Esophagus muscularis mucosa (tissue), 4 donors: ENCODE results near the gene EIF5A2. TPM values are rescaled to one million over a fixed set of nuclear protein-coding genes. Genes with fewer than 3 reads are reported as not detected.

Experiments used
- DNase-seq: peaks from one replicate; pipeline ENCODE4 v3.0.0-alpha.2; 2017; ENCODE audit errors: extremely low spot score
- H3K27ac ChIP-seq, 4 donors: fragments of 200-600 bp; sonication (generic); replicated peaks in 1 of 4; 1 replicate in 3 of 4; 2 replicates in 1 of 4; pipeline ENCODE4 v1.5.1; 2016 to 2019; ENCODE audit warnings: mild to moderate bottlenecking in 1 of 4
- H3K27me3 ChIP-seq, 4 donors: fragments of 200-600 bp; sonication (generic); one replicate each; pipeline versions ENCODE4 v1.5.1 to v1.6.0; 2016 to 2019
- H3K36me3 ChIP-seq, 4 donors: fragments of 200-600 bp; sonication (generic); one replicate each; pipeline ENCODE4 v1.5.1; 2016 to 2019
- H3K4me1 ChIP-seq, 4 donors: fragments of 200-600 bp; sonication (generic); one replicate each; pipeline ENCODE4 v1.5.1; 2016 to 2019
- H3K4me3 ChIP-seq, 4 donors: fragments of 200-600 bp; sonication (generic); 1 replicate in 2 of 4; 2 replicates in 2 of 4; pipeline ENCODE4 v1.5.1; 2016 to 2019; ENCODE audit warnings: mild to moderate bottlenecking in 4 of 4, moderate library complexity in 1 of 4
- H3K9me3 ChIP-seq, 4 donors: fragments of 200-600 bp; sonication (generic); 1 replicate in 3 of 4; 2 replicates in 1 of 4; pipeline ENCODE4 v1.5.1; 2016 to 2019
- CTCF ChIP-seq, 3 experiments: fragments of 200-600 bp in 2 of 3; fragments of 450-650 bp in 1 of 3; sonication (generic) in 2 of 3; IDR thresholded peaks; one replicate each; pipeline ENCODE4 v1.5.1; 2017 to 2019; ENCODE audit warnings: antibody characterized with exemption in 3 of 3, mild to moderate bottlenecking in 2 of 3, moderate library complexity in 1 of 3
- EP300 ChIP-seq: sonication (generic); formaldehyde crosslinking; IDR thresholded peaks from one replicate; pipeline ENCODE4 v1.6.1; 2017; ENCODE audit warnings: antibody characterized with exemption
- POLR2A ChIP-seq: fragments of 450-650 bp; IDR thresholded peaks from one replicate; pipeline ENCODE4 v1.6.1; 2017; ENCODE audit warnings: antibody characterized with exemption, moderate library complexity, mild to moderate bottlenecking, low read depth
- POLR2AphosphoS5 ChIP-seq, 2 donors: sonication (generic); formaldehyde crosslinking; IDR thresholded peaks; one replicate each; pipeline ENCODE4 v1.6.1; 2017; ENCODE audit warnings: antibody characterized with exemption in 2 of 2
- WGBS: methylation state at CpG from one replicate; pipeline ENCODE4 v1.1.5; 2018; 5-methylcytosine and 5-hydroxymethylcytosine counted together
- intact Hi-C: fragments of 100-400 bp; cut with DNase I; formaldehyde crosslinking; loops from one replicate; pipeline ENCODE4 v1.15.1; 2023
- total RNA-seq, 4 donors: library from RNA; depleted of rRNA; stranded (reverse); fragments of >200 nt; gene quantifications; one replicate each; pipeline versions ENCODE4 v1.1.0 to v1.2.1, GENCODE V29; 2016

EIF5A2 gene
- 10 to 100 TPM in 1 of 4 donors, 1 to 10 TPM in 3; 7.8 to 10.4 (median 7.9) TPM for total RNA-seq

GRCh38 chr3:170908235-170909116 is at the start of gene EIF5A2:
TSS of gene EIF5A2 (minus strand) at chr3:170908637. CDS start at chr3:170907806, 831 bp downstream.
- no peak for TF ChIP-seq POLR2A
- TF ChIP-seq EP300, result no peak
- TF ChIP-seq POLR2AphosphoS5 (IDR thresholded peaks at IDR 0.05), result peak; percentile 83
- no peak for TF ChIP-seq CTCF (IDR thresholded peaks at IDR 0.05)
- peak; percentile 99 for DNase-seq
- 18% methylated on average over 46 of the region's 73 CpGs for WGBS
- H3K27me3 ChIP-seq, result peaks cover 0 to 5% (median 0%) of the 10 kb centered on the region in 4 donors
- H3K4me3 ChIP-seq, result peak within 1 kb of the TSS; percentile 72 to 79 (median 77)
- peaks cover 6 to 22% (median 18%) of the 10 kb centered on the region in 4 donors for H3K4me1 ChIP-seq
- no peaks in the 10 kb centered on the region for H3K36me3 ChIP-seq
- H3K9me3 ChIP-seq, result peaks cover 0 to 23% (median 3%) of the 10 kb centered on the region in 4 donors
- intact Hi-C loops, result loop anchor here (5.0 kb wide), 1 partner anchor 36 kb away; the partner anchor contains the start of gene RPL22L1
- H3K27ac ChIP-seq, result peak within 1 kb of the TSS; percentile 74 to 82 (median 79)

- no peaks in the 10 kb centered on the region for H3K36me3 ChIP-seq
- TF ChIP-seq POLR2A (no peak), CTCF (IDR thresholded peaks at IDR 0.05) (no peak), POLR2AphosphoS5 (IDR thresholded peaks at IDR 0.05) (no peak), EP300 (no peak)
- H3K27ac ChIP-seq, result no peak overlapping the region
- no peaks in the 10 kb centered on the region for H3K4me1 ChIP-seq
- H3K9me3 ChIP-seq, result no peaks in the 10 kb centered on the region
- DNase-seq, result no peak
- H3K27me3 ChIP-seq, result no peaks in the 10 kb centered on the region
- no peak overlapping the region for H3K4me3 ChIP-seq
- intact Hi-C loops, result no loop called here
These were observed 48.2 kb upstream of the EIF5A2 start for GRCh38 chr3:170956647-170957046.

GRCh38 chr3:170953736-170954135 is 45.3 kb upstream of the EIF5A2 start:
- H3K9me3 ChIP-seq, result no peaks in the 10 kb centered on the region
- DNase-seq, result no peak
- no peaks in the 10 kb centered on the region for H3K36me3 ChIP-seq
- no peak overlapping the region for H3K27ac ChIP-seq
- WGBS, result 82% methylated on average over 12 of the region's 12 CpGs
- H3K4me1 ChIP-seq, result no peaks in the 10 kb centered on the region
- intact Hi-C loops, result no loop called here
- H3K4me3 ChIP-seq, result no peak overlapping the region
- TF ChIP-seq POLR2AphosphoS5 (IDR thresholded peaks at IDR 0.05) (no peak), EP300 (no peak), CTCF (IDR thresholded peaks at IDR 0.05) (no peak), POLR2A (no peak)
- H3K27me3 ChIP-seq, result no peaks in the 10 kb centered on the region

- Histone ChIP-seq H3K4me1 (no peaks in the 10 kb centered on the region), H3K27ac (no peak overlapping the region), H3K4me3 (no peak overlapping the region), H3K27me3 (no peaks in the 10 kb centered on the region), H3K36me3 (no peaks in the 10 kb centered on the region), H3K9me3 (no peaks in the 10 kb centered on the region)
- 76% methylated on average over 12 of the region's 13 CpGs for WGBS
- no peak for DNase-seq
- intact Hi-C loops, result no loop called here
- TF ChIP-seq CTCF (IDR thresholded peaks at IDR 0.05) (no peak), POLR2AphosphoS5 (IDR thresholded peaks at IDR 0.05) (no peak), POLR2A (no peak), EP300 (no peak)
These were observed 44.8 kb upstream of the EIF5A2 start for GRCh38 chr3:170953229-170953628.
